A549 (cell line): ENCODE results near the gene INPPL1. TPM values are rescaled to one million over a fixed set of nuclear protein-coding genes. Genes with fewer than 3 reads are reported as not detected.

Source experiments
- ATAC-seq, 2 experiments: fragments of 200-7000 bp in 1 of 2; fragments of >200 bp in 1 of 2; cut with Nextera tagmentation in 1 of 2; cut with Tn5 transposase in 1 of 2; 3 replicates each; pipeline versions ENCODE4 v1.8.0 to v1.9.1; 2018 to 2020; ENCODE audit warnings: mild to moderate bottlenecking in 1 of 2, moderate library complexity in 1 of 2
- CTCF ChIA-PET: fragments of 300-600 bp; sonication (Branson Sonifier 250); formaldehyde crosslinking; extraction: SDS; loops from one replicate; lab custom pipeline; 2021; ENCODE audit warnings: antibody characterized with exemption, inconsistent platforms; lab: Yijun Ruan, JAX
- POLR2A ChIA-PET: fragments of 350-600 bp; formaldehyde crosslinking; extraction: SDS; loops from one replicate; lab custom pipeline; 2021; ENCODE audit warnings: antibody characterized with exemption, inconsistent platforms; lab: Yijun Ruan, JAX
- DNase-seq, 2 experiments: peaks; one replicate each; pipeline versions ENCODE4 v3.0.0 to v3.0.0-alpha.2; 2011 to 2016; ENCODE audit warnings: low read depth in 1 of 2, low spot score in 1 of 2
- FAIRE-seq: peaks from 2 replicates; lab custom pipeline; 2011; peaks lifted over from hg19 to GRCh38; lab: Jason Lieb, UNC
- H3K27ac ChIP-seq, 2 experiments: fragments of >200 bp; sonication (Bioruptor Twin); formaldehyde crosslinking; 3 replicates each; pipeline ENCODE4 v1.5.1; 2016 to 2017
- H3K4me1 ChIP-seq: fragments of >200 bp; sonication (Bioruptor Twin); formaldehyde crosslinking; 3 replicates; pipeline ENCODE4 v1.6.1; 2016
- H3K4me2 ChIP-seq: fragments of >200 bp; sonication (Bioruptor Twin); formaldehyde crosslinking; 3 replicates; pipeline ENCODE4 v1.6.1; 2016
- H3K4me3 ChIP-seq: fragments of >200 bp; sonication (Bioruptor Twin); formaldehyde crosslinking; 3 replicates; pipeline ENCODE4 v1.5.1; 2016
- H3K9me3 ChIP-seq: fragments of >200 bp; sonication (Bioruptor Twin); formaldehyde crosslinking; 3 replicates; pipeline ENCODE4 v1.6.1; 2016
- CEBPB ChIP-seq, 2 experiments: fragments of >200 bp in 1 of 2; sonication (Bioruptor Twin) in 1 of 2; formaldehyde crosslinking in 1 of 2; IDR thresholded peaks; 2 replicates each; pipeline ENCODE4 v1.6.1; 2012 to 2016
- EP300 ChIP-seq, 2 experiments: fragments of >200 bp; sonication (Bioruptor Twin); formaldehyde crosslinking; IDR thresholded peaks; 2 replicates in 1 of 2; 3 replicates in 1 of 2; pipeline ENCODE4 v1.6.1; 2016 to 2017
- ESRRA ChIP-seq: fragments of 150-350 bp; IDR thresholded peaks from 2 replicates; pipeline ENCODE4 v1.6.1; 2014; ENCODE audit warnings: mild to moderate bottlenecking, low read length, borderline replicate concordance
- FOXS1 ChIP-seq: fragments of 250-450 bp; sonication (Bioruptor Pico); IDR thresholded peaks from 2 replicates; pipeline ENCODE4 v1.5.0; 2020; ENCODE audit warnings: mild to moderate bottlenecking, moderate library complexity
- GATA3 ChIP-seq: IDR thresholded peaks from 2 replicates; pipeline ENCODE4 v1.6.1; 2012; ENCODE audit warnings: borderline replicate concordance
- HEYL ChIP-seq: fragments of 250-450 bp; sonication (Bioruptor Pico); IDR thresholded peaks from 2 replicates; pipeline ENCODE4 v1.8.0; 2021; ENCODE audit warnings: mild to moderate bottlenecking, moderate library complexity
- HOXA7 ChIP-seq: fragments of 250-450 bp; sonication (Bioruptor Pico); IDR thresholded peaks from 2 replicates; pipeline ENCODE4 v1.5.0; 2020; ENCODE audit warnings: mild to moderate bottlenecking, moderate library complexity
- JUN ChIP-seq, 2 experiments: fragments of >200 bp; sonication (Bioruptor Twin); formaldehyde crosslinking; IDR thresholded peaks; 2 replicates in 1 of 2; 3 replicates in 1 of 2; pipeline ENCODE4 v1.6.1; 2016 to 2017
- KDM1A ChIP-seq: fragments of 200-600 bp; sonication (generic); IDR thresholded peaks from 2 replicates; pipeline ENCODE4 v1.6.1; 2016; ENCODE audit warnings: low read depth, mild to moderate bottlenecking
- MAFK ChIP-seq: fragments of 450-650 bp; IDR thresholded peaks from 2 replicates; pipeline ENCODE4 v1.6.1; 2014; ENCODE audit not compliant: partially characterized antibody
- ZC3H11A ChIP-seq: fragments of 450-650 bp; IDR thresholded peaks from 2 replicates; pipeline ENCODE4 v1.6.1; 2014; ENCODE audit warnings: antibody characterized with exemption, mild to moderate bottlenecking
- ZFP36 ChIP-seq: fragments of 450-650 bp; IDR thresholded peaks from 2 replicates; pipeline ENCODE4 v1.6.1; 2014; ENCODE audit warnings: borderline replicate concordance; ENCODE audit not compliant: partially characterized antibody
- WGBS: methylation state at CpG from one replicate; pipeline ENCODE4 v1.1.6; 2017; ENCODE audit errors: missing lambda C conversion rate; 5-methylcytosine and 5-hydroxymethylcytosine counted together
- polyA plus RNA-seq, 4 experiments: library from polyadenylated mRNA; depleted of rRNA in 3 of 4; stranded (reverse); fragments of >200 nt; fragmentation: RNase III in 1 of 4; extraction: RNeasy Plus Mini Kit Qiagen cat#74134 plus additional on column Dnase treatment in 1 of 4; gene quantifications; 2 replicates in 3 of 4; 3 replicates in 1 of 4; pipeline ENCODE4 v1.2.3, GENCODE V29; 2011 to 2017
- TF ChIP-seq, protein P1 (sequence below): fragments of 250-450 bp; sonication (Bioruptor Pico); IDR thresholded peaks from 2 replicates; pipeline ENCODE4 v1.5.0; 2021; ENCODE audit warnings: mild to moderate bottlenecking, moderate library complexity, borderline replicate concordance
- TF ChIP-seq, protein P2 (sequence below): fragments of 200-600 bp; sonication (generic); IDR thresholded peaks from 2 replicates; pipeline ENCODE4 v1.6.1; 2016; ENCODE audit warnings: antibody characterized with exemption, mild to moderate bottlenecking, moderate library complexity
- TF ChIP-seq, protein P3 (sequence below): fragments of 150-350 bp; IDR thresholded peaks from 2 replicates; pipeline ENCODE4 v1.6.1; 2014; ENCODE audit warnings: low read depth, mild to moderate bottlenecking, low read length
- TF ChIP-seq, protein P4 (sequence below): fragments of 250-450 bp; sonication (Bioruptor Pico); IDR thresholded peaks from 2 replicates; pipeline ENCODE4 v1.5.0; 2020; ENCODE audit warnings: low read depth, mild to moderate bottlenecking, moderate library complexity
- TF ChIP-seq, protein P5 (sequence below): fragments of 450-650 bp; IDR thresholded peaks from 2 replicates; pipeline ENCODE4 v1.6.1; 2014; ENCODE audit warnings: antibody characterized with exemption

Gene INPPL1
- polyA plus RNA-seq, 2 of the 4 experiments (the other 2 are of a cell fraction): 67.4 to 103 TPM

DNA sequence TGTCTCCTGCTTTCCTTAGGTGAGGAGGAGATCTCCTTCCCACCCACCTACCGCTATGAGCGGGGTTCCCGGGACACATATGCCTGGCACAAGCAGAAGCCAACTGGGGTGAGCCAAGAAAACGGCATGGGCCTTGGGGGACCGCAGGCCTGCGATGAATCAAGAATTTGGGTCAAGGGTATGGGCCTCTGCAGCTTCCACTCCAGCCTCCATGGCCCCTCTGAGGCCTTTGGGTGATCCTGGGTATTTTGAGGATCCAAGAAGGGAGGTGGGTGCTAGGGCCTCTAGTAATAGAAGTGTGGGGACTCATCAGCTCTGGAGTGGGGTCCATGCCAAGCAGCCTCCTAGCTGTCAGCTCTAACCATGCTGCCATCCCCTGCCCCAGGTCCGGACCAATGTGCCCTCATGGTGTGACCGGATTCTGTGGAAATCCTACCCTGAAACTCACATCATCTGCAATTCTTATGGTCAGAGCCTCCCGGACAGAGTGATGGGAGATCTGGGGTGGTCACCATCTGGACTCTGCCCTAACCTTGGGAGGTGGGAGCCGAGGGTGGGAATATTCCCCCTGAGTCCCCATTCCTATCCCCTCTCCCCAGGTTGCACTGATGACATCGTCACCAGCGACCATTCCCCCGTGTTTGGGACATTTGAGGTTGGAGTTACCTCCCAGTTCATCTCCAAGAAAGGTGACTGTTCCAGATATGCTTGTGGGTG lies 8.6 kb downstream of the INPPL1 start (continued):
- no peak for TF ChIP-seq MAFK
- TF ChIP-seq, protein P1, sequence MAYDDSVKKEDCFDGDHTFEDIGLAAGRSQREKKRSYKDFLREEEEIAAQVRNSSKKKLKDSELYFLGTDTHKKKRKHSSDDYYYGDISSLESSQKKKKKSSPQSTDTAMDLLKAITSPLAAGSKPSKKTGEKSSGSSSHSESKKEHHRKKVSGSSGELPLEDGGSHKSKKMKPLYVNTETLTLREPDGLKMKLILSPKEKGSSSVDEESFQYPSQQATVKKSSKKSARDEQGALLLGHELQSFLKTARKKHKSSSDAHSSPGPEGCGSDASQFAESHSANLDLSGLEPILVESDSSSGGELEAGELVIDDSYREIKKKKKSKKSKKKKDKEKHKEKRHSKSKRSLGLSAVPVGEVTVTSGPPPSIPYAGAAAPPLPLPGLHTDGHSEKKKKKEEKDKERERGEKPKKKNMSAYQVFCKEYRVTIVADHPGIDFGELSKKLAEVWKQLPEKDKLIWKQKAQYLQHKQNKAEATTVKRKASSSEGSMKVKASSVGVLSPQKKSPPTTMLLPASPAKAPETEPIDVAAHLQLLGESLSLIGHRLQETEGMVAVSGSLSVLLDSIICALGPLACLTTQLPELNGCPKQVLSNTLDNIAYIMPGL (CRISPR knock-in tag): no peak

DNA sequence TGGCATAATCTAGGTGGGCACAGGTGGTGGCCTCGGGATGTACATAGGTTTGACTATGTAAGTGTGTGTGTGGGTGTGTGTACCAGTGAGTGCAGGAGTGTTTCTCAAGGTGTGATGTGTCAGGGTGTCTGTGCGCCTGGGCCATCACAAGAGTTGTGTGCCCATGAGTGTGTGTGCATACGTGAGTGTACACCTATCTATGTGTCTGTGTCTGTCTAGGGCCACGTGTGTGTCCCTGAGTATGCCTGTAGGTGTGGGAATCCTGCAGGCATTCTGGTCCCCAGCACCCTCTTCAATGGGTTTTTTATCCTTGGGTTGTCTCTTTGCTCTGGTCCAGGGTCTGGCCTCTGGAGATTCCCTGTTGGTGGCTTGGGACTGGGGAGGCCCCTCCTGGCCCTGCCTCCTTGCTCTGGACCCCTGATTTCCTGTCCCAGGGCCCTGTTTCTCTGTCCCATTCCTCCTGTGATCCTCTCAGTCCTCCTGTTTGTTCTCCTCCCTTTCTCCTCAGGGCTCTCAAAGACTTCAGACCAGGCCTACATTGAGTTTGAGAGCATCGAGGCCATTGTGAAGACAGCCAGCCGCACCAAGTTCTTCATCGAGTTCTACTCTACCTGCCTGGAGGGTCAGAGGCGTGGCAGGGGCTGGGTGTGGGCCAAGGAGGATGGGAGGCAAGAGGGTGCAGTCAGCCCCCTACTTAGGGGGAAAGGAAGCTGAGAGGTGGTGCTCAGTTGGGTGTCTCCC lies 9.4 kb downstream of the INPPL1 start:
- TF ChIP-seq KDM1A (no peak), EP300 (IDR thresholded peaks at IDR 0.05) (no peak), CEBPB (IDR thresholded peaks at IDR 0.05) (no peak), HEYL (no peak), ESRRA (no peak), ZC3H11A (no peak), JUN (IDR thresholded peaks at IDR 0.05) (no peak), GATA3 (no peak), HOXA7 (CRISPR knock-in tag) (no peak), FOXS1 (no peak), ZFP36 (no peak)
- TF ChIP-seq, protein P2, sequence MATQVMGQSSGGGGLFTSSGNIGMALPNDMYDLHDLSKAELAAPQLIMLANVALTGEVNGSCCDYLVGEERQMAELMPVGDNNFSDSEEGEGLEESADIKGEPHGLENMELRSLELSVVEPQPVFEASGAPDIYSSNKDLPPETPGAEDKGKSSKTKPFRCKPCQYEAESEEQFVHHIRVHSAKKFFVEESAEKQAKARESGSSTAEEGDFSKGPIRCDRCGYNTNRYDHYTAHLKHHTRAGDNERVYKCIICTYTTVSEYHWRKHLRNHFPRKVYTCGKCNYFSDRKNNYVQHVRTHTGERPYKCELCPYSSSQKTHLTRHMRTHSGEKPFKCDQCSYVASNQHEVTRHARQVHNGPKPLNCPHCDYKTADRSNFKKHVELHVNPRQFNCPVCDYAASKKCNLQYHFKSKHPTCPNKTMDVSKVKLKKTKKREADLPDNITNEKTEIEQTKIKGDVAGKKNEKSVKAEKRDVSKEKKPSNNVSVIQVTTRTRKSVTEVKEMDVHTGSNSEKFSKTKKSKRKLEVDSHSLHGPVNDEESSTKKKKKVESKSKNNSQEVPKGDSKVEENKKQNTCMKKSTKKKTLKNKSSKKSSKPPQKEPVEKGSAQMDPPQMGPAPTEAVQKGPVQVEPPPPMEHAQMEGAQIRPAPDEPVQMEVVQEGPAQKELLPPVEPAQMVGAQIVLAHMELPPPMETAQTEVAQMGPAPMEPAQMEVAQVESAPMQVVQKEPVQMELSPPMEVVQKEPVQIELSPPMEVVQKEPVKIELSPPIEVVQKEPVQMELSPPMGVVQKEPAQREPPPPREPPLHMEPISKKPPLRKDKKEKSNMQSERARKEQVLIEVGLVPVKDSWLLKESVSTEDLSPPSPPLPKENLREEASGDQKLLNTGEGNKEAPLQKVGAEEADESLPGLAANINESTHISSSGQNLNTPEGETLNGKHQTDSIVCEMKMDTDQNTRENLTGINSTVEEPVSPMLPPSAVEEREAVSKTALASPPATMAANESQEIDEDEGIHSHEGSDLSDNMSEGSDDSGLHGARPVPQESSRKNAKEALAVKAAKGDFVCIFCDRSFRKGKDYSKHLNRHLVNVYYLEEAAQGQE: no peak
- TF ChIP-seq, protein P3, sequence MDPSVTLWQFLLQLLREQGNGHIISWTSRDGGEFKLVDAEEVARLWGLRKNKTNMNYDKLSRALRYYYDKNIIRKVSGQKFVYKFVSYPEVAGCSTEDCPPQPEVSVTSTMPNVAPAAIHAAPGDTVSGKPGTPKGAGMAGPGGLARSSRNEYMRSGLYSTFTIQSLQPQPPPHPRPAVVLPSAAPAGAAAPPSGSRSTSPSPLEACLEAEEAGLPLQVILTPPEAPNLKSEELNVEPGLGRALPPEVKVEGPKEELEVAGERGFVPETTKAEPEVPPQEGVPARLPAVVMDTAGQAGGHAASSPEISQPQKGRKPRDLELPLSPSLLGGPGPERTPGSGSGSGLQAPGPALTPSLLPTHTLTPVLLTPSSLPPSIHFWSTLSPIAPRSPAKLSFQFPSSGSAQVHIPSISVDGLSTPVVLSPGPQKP: no peak
- TF ChIP-seq, protein P4, sequence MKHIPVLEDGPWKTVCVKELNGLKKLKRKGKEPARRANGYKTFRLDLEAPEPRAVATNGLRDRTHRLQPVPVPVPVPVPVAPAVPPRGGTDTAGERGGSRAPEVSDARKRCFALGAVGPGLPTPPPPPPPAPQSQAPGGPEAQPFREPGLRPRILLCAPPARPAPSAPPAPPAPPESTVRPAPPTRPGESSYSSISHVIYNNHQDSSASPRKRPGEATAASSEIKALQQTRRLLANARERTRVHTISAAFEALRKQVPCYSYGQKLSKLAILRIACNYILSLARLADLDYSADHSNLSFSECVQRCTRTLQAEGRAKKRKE (CRISPR knock-in tag): no peak
- TF ChIP-seq, protein P5, sequence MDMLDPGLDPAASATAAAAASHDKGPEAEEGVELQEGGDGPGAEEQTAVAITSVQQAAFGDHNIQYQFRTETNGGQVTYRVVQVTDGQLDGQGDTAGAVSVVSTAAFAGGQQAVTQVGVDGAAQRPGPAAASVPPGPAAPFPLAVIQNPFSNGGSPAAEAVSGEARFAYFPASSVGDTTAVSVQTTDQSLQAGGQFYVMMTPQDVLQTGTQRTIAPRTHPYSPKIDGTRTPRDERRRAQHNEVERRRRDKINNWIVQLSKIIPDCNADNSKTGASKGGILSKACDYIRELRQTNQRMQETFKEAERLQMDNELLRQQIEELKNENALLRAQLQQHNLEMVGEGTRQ: no peak
- 81% methylated on average over 8 of the region's 8 CpGs for WGBS
- Histone ChIP-seq H3K4me1 (peaks cover 12% of the 10 kb centered on the region), H3K27ac (no peak overlapping the region), H3K4me2 (no peak overlapping the region), H3K9me3 (no peaks in the 10 kb centered on the region), H3K4me3 (no peak overlapping the region)
- CTCF ChIA-PET: interaction anchor here (0.6 to 5.9 kb wide), 5 partner anchors 9 to 209 kb away, joined by 3 to 83 read pairs (median 5); partner anchors contain the start of genes CLPB and INPPL1
- FAIRE-seq: no peak
- POLR2A ChIA-PET: no interaction called here
- ATAC-seq: no peak
- no peak for DNase-seq
